Cardiac fibroblast (primary cell): Measurements from ENCODE around the gene KCNH8.
"Not testable (repeated sequence)": the region's sequence is repeated elsewhere in the genome, so short reads cannot be mapped to it uniquely, and the experiment has no call there.

Experiments
- DNase-seq, 2 donors: peaks; one replicate each; pipeline versions ENCODE4 v3.0.0 to v3.0.0-alpha.2; 2010; ENCODE audit warnings: low read depth in 2 of 2
- H3K4me3 ChIP-seq, 2 donors: replicated peaks in 1 of 2; 1 replicate in 1 of 2; 2 replicates in 1 of 2; pipeline ENCODE4 v1.5.1; 2011; ENCODE audit warnings: low read depth in 2 of 2, low read length in 2 of 2, mild to moderate bottlenecking in 2 of 2, moderate library complexity in 1 of 2
- CTCF ChIP-seq: IDR thresholded peaks from one replicate; pipeline ENCODE4 v1.5.1; 2011; ENCODE audit warnings: low read depth, mild to moderate bottlenecking, low read length, inconsistent platforms

KCNH8 gene

GRCh38 chr3:19226479-19226878, 78.2 kb downstream of the KCNH8 start:
- TF ChIP-seq CTCF: no peak
- no peak overlapping the region for H3K4me3 ChIP-seq
- DNase-seq: no peak

DNA sequence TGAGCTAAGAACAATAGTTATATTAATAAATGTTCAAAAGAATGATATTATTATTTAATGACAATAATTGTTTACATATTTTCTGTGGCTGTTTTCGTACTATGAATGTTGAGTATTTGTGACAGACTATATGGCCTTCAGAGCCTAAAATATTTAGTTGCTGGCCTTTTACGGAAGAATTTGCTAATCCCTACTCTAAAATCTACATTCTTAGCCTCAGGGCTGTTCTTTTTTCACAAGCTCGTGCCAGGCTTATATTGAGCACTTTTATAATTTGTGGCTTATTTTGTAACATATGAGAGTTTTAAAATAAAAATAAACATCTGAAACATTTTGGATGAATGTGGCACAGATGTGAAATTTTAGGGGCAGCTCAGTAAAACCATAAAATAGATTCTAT, 79.9 kb downstream of the KCNH8 start:
- DNase-seq: no peak
- H3K4me3 ChIP-seq: no peak overlapping the region
- TF ChIP-seq CTCF: no peak

DNA sequence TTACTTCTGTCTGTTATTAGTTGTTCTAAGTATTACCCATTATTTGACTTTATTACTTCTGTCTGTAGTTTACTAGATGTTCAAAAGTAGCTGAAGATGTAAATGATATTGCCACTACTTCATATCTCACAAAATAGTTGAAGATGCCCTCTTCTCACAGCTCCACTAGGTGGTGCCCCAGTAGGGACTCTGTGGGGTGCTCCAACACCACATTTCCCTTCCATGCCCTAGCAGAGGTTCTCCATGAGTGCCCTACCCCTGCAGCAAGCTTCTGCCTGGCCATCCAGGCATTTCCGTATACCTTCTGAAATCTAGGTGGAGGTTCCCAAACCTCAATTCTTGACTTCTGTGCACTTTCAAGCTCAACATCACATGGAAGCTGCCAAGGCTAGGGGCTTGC, 80.8 kb downstream of the KCNH8 start:
- H3K4me3 ChIP-seq: no peak overlapping the region
- no peak for TF ChIP-seq CTCF
- DNase-seq: no peak

DNA sequence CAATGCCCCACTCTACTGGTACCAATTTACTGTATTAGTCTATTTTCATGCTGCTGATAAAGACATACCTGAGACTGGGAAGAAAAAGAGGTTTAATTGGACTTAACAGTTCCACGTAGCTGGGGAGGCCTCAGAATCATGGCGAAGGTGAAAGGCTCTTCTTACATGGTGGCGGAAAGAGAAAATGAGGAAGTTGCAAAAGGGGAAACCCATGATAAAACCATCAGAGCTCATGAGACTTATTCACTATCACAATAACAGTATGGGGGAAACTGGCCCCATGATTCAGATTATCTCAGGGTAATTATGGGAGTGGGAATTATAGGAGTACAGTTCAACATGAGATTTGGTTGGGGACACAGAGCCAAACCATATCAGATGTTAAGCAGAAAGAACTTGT, 81.6 kb downstream of the KCNH8 start:
- not testable (repeated sequence) for DNase-seq, H3K4me3 ChIP-seq

- no peak overlapping the region for H3K4me3 ChIP-seq
- no peak for TF ChIP-seq CTCF
- no peak for DNase-seq
These were observed 83.6 kb downstream of the KCNH8 start for GRCh38 chr3:19231792-19232461.

DNA sequence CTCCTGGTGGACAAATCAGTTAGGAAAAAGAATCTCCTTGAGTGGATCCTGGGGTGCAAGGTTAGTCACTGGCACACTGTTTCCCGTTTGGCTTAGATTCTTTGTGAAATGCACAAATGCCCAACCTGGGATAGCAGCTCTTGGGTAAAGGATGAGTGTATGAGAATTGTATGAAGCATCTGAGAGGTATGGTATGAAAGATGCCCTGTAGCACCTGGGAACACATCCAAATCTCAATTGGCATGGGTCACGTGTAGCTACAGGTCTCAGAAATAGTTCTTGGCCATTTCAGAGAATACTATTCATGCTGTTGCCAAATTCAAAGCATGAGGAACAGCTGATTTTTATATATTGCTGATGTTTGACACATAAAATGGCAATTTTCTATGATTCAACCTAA, 84.3 kb downstream of the KCNH8 start:
- no peak overlapping the region for H3K4me3 ChIP-seq
- no peak for DNase-seq
- no peak for TF ChIP-seq CTCF

DNA sequence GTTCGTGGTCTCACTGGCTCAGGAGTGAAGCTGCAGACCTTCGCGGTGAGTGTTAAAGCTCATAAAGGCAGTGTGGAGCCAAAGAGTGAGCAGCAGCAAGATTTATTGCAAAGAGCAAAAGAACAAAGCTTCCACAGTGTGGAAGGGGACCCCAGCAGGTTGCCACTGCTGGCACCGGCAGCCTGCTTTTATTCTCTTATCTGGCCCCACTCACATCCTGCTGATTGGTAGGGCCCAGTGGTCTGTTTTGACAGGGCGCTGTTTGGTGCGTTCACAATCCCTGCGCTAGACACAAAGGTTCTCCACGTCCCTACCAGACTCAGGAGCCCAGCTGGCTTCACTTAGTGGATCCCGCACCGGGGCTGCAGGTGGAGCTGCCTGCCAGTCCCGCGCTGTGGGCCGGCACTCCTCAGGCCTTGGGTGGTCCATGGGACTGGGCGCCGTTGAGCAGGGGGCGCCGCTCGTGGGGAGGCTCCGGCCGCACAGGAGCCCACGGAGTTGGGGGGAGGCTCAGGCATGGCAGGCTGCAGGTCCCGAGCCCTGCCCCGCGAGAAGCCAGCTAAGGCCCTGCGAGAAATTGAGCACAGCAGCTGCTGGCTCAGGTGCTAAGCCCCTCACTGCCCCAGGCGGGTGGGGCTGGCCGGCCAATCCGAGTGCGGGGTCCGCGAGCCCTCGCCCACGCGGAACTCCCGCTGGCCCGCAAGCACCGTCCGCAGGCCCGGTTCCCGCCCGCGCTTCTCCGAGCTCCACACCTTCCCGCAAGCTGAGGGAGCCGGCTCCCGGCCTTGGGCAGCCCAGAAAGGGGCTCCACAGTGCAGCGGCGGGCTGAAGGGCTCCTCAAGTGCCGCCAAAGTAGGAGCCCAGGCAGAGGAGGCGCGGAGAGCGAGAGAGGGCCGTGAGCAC, 85.8 kb downstream of the KCNH8 start:
- not testable (repeated sequence) for DNase-seq, H3K4me3 ChIP-seq
